ENCODE results near the gene FSIP2.

FSIP2 gene

GRCh38 chr2:185734658-185735057 lies 3.9 kb upstream of the FSIP2 start:
- Histone ChIP-seq H3K27me3 (ENCODE audit: insufficient read depth, poor library complexity, severe bottlenecking) (no peaks in the 10 kb centered on the region), H3K36me3 (ENCODE audit: low read depth) (no peaks in the 10 kb centered on the region), H3K27ac (ENCODE audit: poor library complexity, severe bottlenecking) (no peak overlapping the region), H3K4me1 (ENCODE audit: insufficient read depth, poor library complexity, severe bottlenecking) (no peaks in the 10 kb centered on the region), H3K9me3 (ENCODE audit: severe bottlenecking) (peaks cover 3% of the 10 kb centered on the region), H3K4me3 (ENCODE audit: severe bottlenecking) (no peak overlapping the region)
- DNase-seq (ENCODE audit: low spot score) (no peak), ATAC-seq (ENCODE audit: low read depth) (no peak)
- TF ChIP-seq, protein P1, sequence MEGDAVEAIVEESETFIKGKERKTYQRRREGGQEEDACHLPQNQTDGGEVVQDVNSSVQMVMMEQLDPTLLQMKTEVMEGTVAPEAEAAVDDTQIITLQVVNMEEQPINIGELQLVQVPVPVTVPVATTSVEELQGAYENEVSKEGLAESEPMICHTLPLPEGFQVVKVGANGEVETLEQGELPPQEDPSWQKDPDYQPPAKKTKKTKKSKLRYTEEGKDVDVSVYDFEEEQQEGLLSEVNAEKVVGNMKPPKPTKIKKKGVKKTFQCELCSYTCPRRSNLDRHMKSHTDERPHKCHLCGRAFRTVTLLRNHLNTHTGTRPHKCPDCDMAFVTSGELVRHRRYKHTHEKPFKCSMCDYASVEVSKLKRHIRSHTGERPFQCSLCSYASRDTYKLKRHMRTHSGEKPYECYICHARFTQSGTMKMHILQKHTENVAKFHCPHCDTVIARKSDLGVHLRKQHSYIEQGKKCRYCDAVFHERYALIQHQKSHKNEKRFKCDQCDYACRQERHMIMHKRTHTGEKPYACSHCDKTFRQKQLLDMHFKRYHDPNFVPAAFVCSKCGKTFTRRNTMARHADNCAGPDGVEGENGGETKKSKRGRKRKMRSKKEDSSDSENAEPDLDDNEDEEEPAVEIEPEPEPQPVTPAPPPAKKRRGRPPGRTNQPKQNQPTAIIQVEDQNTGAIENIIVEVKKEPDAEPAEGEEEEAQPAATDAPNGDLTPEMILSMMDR (IDR thresholded peaks at IDR 0.05; ENCODE audit: poor library complexity, severe bottlenecking), result no peak

- H3K27ac ChIP-seq (ENCODE audit: poor library complexity, severe bottlenecking), result no peak overlapping the region
- no peak for DNase-seq (ENCODE audit: low spot score)
- H3K4me1 ChIP-seq (ENCODE audit: insufficient read depth, poor library complexity, severe bottlenecking), result no peaks in the 10 kb centered on the region
- no peaks in the 10 kb centered on the region for H3K9me3 ChIP-seq (ENCODE audit: severe bottlenecking)
- ATAC-seq (ENCODE audit: low read depth), result no peak
- H3K27me3 ChIP-seq (ENCODE audit: insufficient read depth, poor library complexity, severe bottlenecking), result no peaks in the 10 kb centered on the region
- TF ChIP-seq, protein P1 (IDR thresholded peaks at IDR 0.05; ENCODE audit: poor library complexity, severe bottlenecking), result no peak
- H3K36me3 ChIP-seq (ENCODE audit: low read depth), result no peaks in the 10 kb centered on the region
- no peak overlapping the region for H3K4me3 ChIP-seq (ENCODE audit: severe bottlenecking)
These were observed 2.4 kb upstream of the FSIP2 start for GRCh38 chr2:185736210-185736609.

DNA sequence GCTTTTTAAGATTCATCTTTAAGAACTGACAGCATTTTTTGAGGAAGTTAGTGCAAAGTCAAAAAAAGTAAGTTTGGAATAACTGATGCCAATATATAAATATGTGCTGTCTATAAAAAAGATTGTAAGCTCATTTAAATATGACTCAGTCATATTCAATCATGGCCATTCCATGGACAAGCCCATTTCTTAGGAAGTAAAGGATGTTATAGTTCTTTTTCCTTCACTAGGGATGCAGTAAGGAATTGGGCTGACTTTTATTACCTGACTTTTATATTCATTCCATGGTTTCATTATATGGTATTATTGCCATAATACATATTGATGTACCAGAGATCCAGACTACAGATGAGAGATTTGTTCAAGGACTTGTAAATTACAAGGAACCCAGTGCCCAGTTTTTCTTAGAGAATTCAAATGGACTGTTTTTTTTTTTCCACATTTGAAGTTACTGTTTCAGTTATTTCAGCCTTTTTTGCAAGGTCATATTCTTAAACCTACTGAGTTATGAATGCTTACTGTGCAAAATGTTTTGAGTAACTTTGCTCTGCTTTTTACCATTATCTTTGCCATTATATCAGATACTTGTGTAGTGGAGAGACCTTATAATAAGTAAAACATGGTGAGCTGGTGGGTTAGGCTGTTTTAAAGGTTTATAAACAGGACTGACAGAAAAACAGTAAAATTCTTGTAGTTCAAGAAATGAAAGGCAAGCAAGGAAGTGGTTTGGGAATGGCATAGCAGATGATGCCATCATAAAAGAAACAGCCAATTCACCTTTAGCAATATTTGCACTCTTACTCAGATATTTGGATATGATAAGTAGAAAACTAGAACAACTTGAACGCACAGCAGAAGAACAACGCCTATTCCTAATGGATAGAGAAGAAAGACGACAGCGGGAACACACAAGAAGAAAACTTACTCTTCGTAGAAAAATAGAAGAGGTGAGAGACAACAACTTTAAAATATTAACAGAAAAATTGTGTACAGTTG lies 7.6 kb downstream of the FSIP2 start:
- TF ChIP-seq, protein P1 (IDR thresholded peaks at IDR 0.05; ENCODE audit: poor library complexity, severe bottlenecking), result no peak
- Histone ChIP-seq H3K4me3 (ENCODE audit: severe bottlenecking) (no peak overlapping the region), H3K9me3 (ENCODE audit: severe bottlenecking) (no peaks in the 10 kb centered on the region), H3K27ac (ENCODE audit: poor library complexity, severe bottlenecking) (no peak overlapping the region), H3K4me1 (ENCODE audit: insufficient read depth, poor library complexity, severe bottlenecking) (no peaks in the 10 kb centered on the region), H3K36me3 (ENCODE audit: low read depth) (no peaks in the 10 kb centered on the region), H3K27me3 (ENCODE audit: insufficient read depth, poor library complexity, severe bottlenecking) (no peaks in the 10 kb centered on the region)
- ATAC-seq (ENCODE audit: low read depth), result no peak
- DNase-seq (ENCODE audit: low spot score), result no peak

DNA sequence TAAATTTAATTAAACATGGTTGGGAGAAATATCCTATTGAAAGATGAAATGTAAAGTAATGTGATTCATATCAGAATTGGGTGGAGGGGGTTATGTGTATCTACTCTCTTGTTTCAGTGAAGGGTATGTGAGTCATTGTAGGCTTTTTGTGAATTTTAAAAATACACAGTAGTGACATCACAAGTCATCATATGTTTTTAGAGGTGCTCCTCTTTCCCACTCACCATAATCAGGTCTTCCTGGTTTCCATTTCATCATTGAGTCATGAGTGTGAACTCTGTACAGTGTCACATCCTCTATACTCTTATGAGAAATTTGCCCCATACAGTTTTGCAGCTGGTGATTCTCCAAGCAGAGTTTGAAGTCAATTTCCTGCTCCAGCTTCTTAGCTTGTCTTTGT lies 18.8 kb downstream of the FSIP2 start:
- Histone ChIP-seq H3K27ac (ENCODE audit: poor library complexity, severe bottlenecking) (no peak overlapping the region), H3K4me1 (ENCODE audit: insufficient read depth, poor library complexity, severe bottlenecking) (no peaks in the 10 kb centered on the region), H3K36me3 (ENCODE audit: low read depth) (no peaks in the 10 kb centered on the region), H3K9me3 (ENCODE audit: severe bottlenecking) (no peaks in the 10 kb centered on the region), H3K4me3 (ENCODE audit: severe bottlenecking) (no peak overlapping the region), H3K27me3 (ENCODE audit: insufficient read depth, poor library complexity, severe bottlenecking) (no peaks in the 10 kb centered on the region)
- TF ChIP-seq, protein P1 (IDR thresholded peaks at IDR 0.05; ENCODE audit: poor library complexity, severe bottlenecking), result no peak
- ATAC-seq (ENCODE audit: low read depth), result no peak
- no peak for DNase-seq (ENCODE audit: low spot score)

DNA sequence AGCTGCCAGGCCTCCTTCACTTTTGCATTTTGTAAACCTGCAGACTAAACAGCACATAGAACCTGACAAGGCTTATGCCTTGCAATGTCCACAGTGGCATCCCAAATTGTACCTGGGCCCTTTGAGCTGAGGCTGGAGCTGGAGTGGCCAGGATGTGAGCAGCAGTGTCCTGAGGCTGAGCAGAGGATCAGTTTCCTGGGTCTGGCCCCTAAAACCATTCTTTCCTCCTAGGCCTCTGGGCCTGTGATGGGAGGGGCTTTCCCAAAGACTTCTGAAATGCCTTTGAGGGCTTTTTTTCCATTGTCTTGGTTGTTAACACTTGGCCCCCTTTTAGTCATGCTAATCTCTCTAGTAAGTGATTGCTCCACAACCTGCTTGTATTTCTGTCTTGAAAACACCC lies 32.8 kb downstream of the FSIP2 start:
- Histone ChIP-seq H3K27me3 (ENCODE audit: insufficient read depth, poor library complexity, severe bottlenecking) (no peaks in the 10 kb centered on the region), H3K36me3 (ENCODE audit: low read depth) (no peaks in the 10 kb centered on the region), H3K27ac (ENCODE audit: poor library complexity, severe bottlenecking) (no peak overlapping the region), H3K9me3 (ENCODE audit: severe bottlenecking) (no peaks in the 10 kb centered on the region), H3K4me1 (ENCODE audit: insufficient read depth, poor library complexity, severe bottlenecking) (no peaks in the 10 kb centered on the region), H3K4me3 (ENCODE audit: severe bottlenecking) (no peak overlapping the region)
- no peak for ATAC-seq (ENCODE audit: low read depth)
- TF ChIP-seq, protein P1 (IDR thresholded peaks at IDR 0.05; ENCODE audit: poor library complexity, severe bottlenecking), result no peak
- no peak for DNase-seq (ENCODE audit: low spot score)

All from RWPE2 (cell line).